Left renal pelvis (tissue), 4 donors: Measurements from ENCODE around the gene MORN5. TPM values are rescaled to one million over a fixed set of nuclear protein-coding genes. Genes with fewer than 3 reads are reported as not detected.

Experiments used
- DNase-seq, 4 donors: peaks; one replicate each; pipeline ENCODE4 v3.0.0-alpha.2; 2013; ENCODE audit warnings: low read depth in 4 of 4, low spot score in 3 of 4
- polyA plus RNA-seq, 4 donors: library from polyadenylated mRNA; unstranded; fragments of 120-200 nt; gene quantifications; one replicate each; pipeline ENCODE4 v1.2.1, GENCODE V29; 2013; ENCODE audit not compliant: insufficient read length in 4 of 4

The MORN5 gene
- polyA plus RNA-seq, 4 donors, result 1.6 to 2.6 (median 2.3) TPM; not detected in 1

- DNase-seq, result no peak
Observed at GRCh38 chr9:122140368-122141193, 19.1 kb upstream of the MORN5 start.

- no peak for DNase-seq
Observed at GRCh38 chr9:122141671-122142070, 18.0 kb upstream of the MORN5 start.

GRCh38 chr9:122143296-122143695, 16.4 kb upstream of the MORN5 start:
- DNase-seq, result no peak

GRCh38 chr9:122143876-122144405, 15.8 kb upstream of the MORN5 start:
- DNase-seq, result no peak

- DNase-seq, result no peak
Observed at GRCh38 chr9:122144836-122145591, 14.7 kb upstream of the MORN5 start.

GRCh38 chr9:122145592-122145863, 14.2 kb upstream of the MORN5 start:
- DNase-seq, result no peak

- DNase-seq, result no peak
Observed at GRCh38 chr9:122151267-122151828, 8.4 kb upstream of the MORN5 start.

GRCh38 chr9:122155796-122156195, 3.9 kb upstream of the MORN5 start:
- DNase-seq, result no peak

- no peak for DNase-seq
Observed at GRCh38 chr9:122158202-122158601, 1.5 kb upstream of the MORN5 start.

- no peak for DNase-seq
Observed at GRCh38 chr9:122159925-122160246, 178 bp downstream of the MORN5 start.

- DNase-seq, result no peak
Observed at GRCh38 chr9:122162415-122162814, 2.7 kb downstream of the MORN5 start.

- DNase-seq, result no peak
Observed at GRCh38 chr9:122164286-122164685, 4.6 kb downstream of the MORN5 start.

- no peak for DNase-seq
Observed at GRCh38 chr9:122168356-122168755, 8.6 kb downstream of the MORN5 start.

GRCh38 chr9:122172131-122172530, 12.4 kb downstream of the MORN5 start:
- no peak for DNase-seq

GRCh38 chr9:122173670-122174069, 14.0 kb downstream of the MORN5 start:
- no peak for DNase-seq

GRCh38 chr9:122176916-122177315, 17.2 kb downstream of the MORN5 start:
- DNase-seq, result no peak

GRCh38 chr9:122179054-122179689, 19.5 kb downstream of the MORN5 start:
- DNase-seq, result no peak

GRCh38 chr9:122179690-122180074, 20.0 kb downstream of the MORN5 start:
- DNase-seq, result no peak

GRCh38 chr9:122180633-122181032, 20.9 kb downstream of the MORN5 start:
- DNase-seq, result no peak

- no peak for DNase-seq
Observed at GRCh38 chr9:122183501-122183900, 23.8 kb downstream of the MORN5 start.

- no peak for DNase-seq
Observed at GRCh38 chr9:122184551-122184950, 24.8 kb downstream of the MORN5 start.
